T-helper 1 cell treated with Interleukin-12 subunit alpha and Interleukin-12 subunit beta and Interleukin-4 antibody, amounts not matched to agents 30 μg/mL and 1 μg/mL, for 36 hours (primary cell): ENCODE results near the gene GABRR2.

ENCODE experiments used
- H3K27ac Mint-ChIP-seq: one replicate; pipeline ENCODE4 v1.8.0; 2021; ENCODE audit warnings: mild to moderate bottlenecking, mixed read lengths
- H3K27me3 Mint-ChIP-seq: one replicate; pipeline ENCODE4 v1.8.0; 2021; ENCODE audit warnings: low read depth, mixed read lengths
- H3K36me3 Mint-ChIP-seq: one replicate; pipeline ENCODE4 v1.8.0; 2021; ENCODE audit warnings: low read depth, mixed read lengths
- H3K4me1 Mint-ChIP-seq: one replicate; pipeline ENCODE4 v1.8.0; 2021; ENCODE audit warnings: low read depth, mixed read lengths
- H3K4me3 Mint-ChIP-seq: one replicate; pipeline ENCODE4 v1.8.0; 2021; ENCODE audit warnings: mild to moderate bottlenecking, moderate library complexity, mixed read lengths
- H3K9me3 Mint-ChIP-seq: one replicate; pipeline ENCODE4 v1.8.0; 2021; ENCODE audit warnings: mixed read lengths

GABRR2 gene

GRCh38 chr6:89315249-89315885 lies at the start of gene GABRR2:
GABRR2 (minus strand) TSS chr6:89315299; CDS start chr6:89315165, 134 bp downstream.
- Mint-ChIP-seq H3K27ac (no peak within 1 kb of the TSS), H3K36me3 (peaks cover 19% of the 10 kb centered on the region), H3K4me3 (no peak within 1 kb of the TSS), H3K9me3 (no peaks in the 10 kb centered on the region), H3K27me3 (no peaks in the 10 kb centered on the region), H3K4me1 (peaks cover 5% of the 10 kb centered on the region)

DNA sequence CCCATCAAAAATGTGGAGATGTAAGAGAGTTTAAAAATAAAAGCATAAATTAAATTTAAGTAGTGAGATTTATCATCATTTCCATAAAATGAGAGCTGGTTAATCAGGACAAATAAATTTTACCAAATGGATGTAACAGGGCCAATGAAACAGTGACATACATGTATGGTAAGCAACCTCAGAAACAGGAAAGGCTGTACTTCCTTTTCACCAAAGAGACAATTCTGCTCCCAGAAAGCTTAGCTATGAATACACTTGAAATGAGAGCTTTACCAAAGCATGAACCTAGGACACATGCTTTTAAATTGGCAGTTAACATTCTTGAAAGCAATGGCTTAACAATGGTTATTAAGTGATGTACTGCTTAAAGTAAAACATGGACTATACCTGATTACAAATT lies 49.5 kb upstream of the GABRR2 start:
- no peak overlapping the region for H3K4me3 Mint-ChIP-seq
- H3K36me3 Mint-ChIP-seq = peaks cover 7% of the 10 kb centered on the region
- H3K27ac Mint-ChIP-seq = no peak overlapping the region
- peaks cover 31% of the 10 kb centered on the region for H3K4me1 Mint-ChIP-seq
- H3K27me3 Mint-ChIP-seq = no peaks in the 10 kb centered on the region
- no peaks in the 10 kb centered on the region for H3K9me3 Mint-ChIP-seq

DNA sequence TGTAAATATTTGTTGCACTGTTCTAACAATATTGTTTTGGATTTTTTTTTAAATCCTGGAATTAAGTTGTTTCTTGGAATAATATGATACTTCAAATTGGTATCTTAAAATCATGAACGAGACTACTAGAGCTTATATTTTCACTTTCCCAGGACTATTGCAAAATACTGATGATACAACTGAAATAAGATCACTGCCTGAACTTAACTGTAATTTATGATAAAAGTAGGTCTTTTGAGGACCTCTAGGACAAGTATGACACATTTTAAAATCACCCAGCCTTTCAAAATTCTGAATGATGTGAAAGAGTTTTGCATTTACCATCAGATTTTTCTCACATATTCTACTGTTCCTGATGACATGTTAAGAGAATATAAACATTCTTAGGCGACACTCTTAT lies 46.1 kb upstream of the GABRR2 start:
- Mint-ChIP-seq H3K4me1 (peaks cover 46% of the 10 kb centered on the region), H3K4me3 (no peak overlapping the region), H3K27me3 (no peaks in the 10 kb centered on the region), H3K36me3 (peaks cover 5% of the 10 kb centered on the region), H3K27ac (no peak overlapping the region), H3K9me3 (no peaks in the 10 kb centered on the region)

GRCh38 chr6:89360415-89360999 lies 45.4 kb upstream of the GABRR2 start:
- no peak overlapping the region for H3K4me3 Mint-ChIP-seq
- no peaks in the 10 kb centered on the region for H3K9me3 Mint-ChIP-seq
- H3K36me3 Mint-ChIP-seq = peaks cover 5% of the 10 kb centered on the region
- peaks cover 48% of the 10 kb centered on the region for H3K4me1 Mint-ChIP-seq
- H3K27ac Mint-ChIP-seq = no peak overlapping the region
- H3K27me3 Mint-ChIP-seq = no peaks in the 10 kb centered on the region

GRCh38 chr6:89359561-89359960 lies 44.5 kb upstream of the GABRR2 start:
- peak overlapping the region; percentile 19 for H3K27ac Mint-ChIP-seq
- H3K9me3 Mint-ChIP-seq = no peaks in the 10 kb centered on the region
- H3K27me3 Mint-ChIP-seq = no peaks in the 10 kb centered on the region
- H3K36me3 Mint-ChIP-seq = peaks cover 5% of the 10 kb centered on the region
- no peak overlapping the region for H3K4me3 Mint-ChIP-seq
- peaks cover 49% of the 10 kb centered on the region for H3K4me1 Mint-ChIP-seq

DNA sequence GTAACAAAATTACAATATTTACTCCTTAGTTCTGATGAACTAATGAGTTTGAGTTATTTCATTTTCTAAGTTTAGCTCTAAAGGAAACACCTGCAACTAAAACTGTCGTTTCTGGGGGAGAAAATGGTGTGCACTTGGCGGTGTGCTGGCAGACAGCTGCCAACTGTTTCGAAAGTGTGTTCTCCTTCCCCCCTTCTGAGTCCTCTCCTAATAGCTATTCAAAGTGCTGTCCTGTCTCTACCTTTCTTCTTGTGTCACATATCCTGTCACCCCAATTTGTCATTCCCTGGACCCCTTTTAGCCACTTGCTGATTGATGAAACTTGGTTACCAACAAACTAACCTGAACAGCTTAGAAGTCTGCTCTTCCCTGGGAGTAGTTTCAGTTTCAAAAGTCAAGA lies 42.3 kb upstream of the GABRR2 start:
- Mint-ChIP-seq H3K27me3 (no peaks in the 10 kb centered on the region), H3K9me3 (no peaks in the 10 kb centered on the region)

GRCh38 chr6:89356642-89357170 lies 41.6 kb upstream of the GABRR2 start:
- Mint-ChIP-seq H3K9me3 (no peaks in the 10 kb centered on the region), H3K4me1 (peaks cover 54% of the 10 kb centered on the region)

More for the DNA sequence above, 42.3 kb upstream of the GABRR2 start:
- Mint-ChIP-seq H3K4me3 (peak overlapping the region; percentile 86), H3K36me3 (peaks cover 1% of the 10 kb centered on the region), H3K27ac (peak overlapping the region; percentile 94), H3K4me1 (peaks cover 53% of the 10 kb centered on the region)

DNA sequence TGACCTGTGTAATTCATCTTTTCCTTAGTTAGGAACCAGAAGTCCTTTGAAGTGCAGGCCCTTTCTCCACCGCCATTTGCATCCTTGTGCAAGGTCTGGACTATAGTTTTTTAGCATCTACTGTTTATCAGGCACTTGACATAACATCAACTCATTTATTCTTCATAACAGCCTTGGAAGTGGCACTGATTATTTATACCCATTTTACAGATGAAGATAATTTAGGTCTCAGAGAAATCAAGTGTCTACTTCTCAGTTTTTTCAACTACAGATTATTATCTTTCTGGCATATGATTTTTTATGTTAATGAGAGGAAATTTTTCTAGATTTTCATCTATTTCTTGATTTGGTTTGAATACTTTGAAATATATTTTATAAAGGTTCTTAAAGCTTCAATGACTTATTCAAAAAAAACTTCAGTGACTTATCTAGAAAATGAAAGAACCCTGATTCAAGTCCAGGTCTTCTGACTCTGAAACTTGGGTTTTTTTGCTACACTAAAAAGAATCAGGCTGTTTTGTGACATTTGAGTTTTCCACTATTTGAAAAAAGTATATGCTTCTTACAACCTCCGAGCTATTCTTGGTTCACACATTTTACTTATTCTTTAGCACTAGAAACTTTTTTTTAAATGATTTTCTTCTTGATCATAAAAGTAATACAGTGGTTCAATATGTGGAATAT lies 40.6 kb upstream of the GABRR2 start:
- H3K9me3 Mint-ChIP-seq = no peaks in the 10 kb centered on the region
- H3K4me3 Mint-ChIP-seq = no peak overlapping the region
- no peak overlapping the region for H3K27ac Mint-ChIP-seq
- peaks cover 57% of the 10 kb centered on the region for H3K4me1 Mint-ChIP-seq
- H3K36me3 Mint-ChIP-seq = no peaks in the 10 kb centered on the region
- no peaks in the 10 kb centered on the region for H3K27me3 Mint-ChIP-seq

More at GRCh38 chr6:89356642-89357170, 41.6 kb upstream of the GABRR2 start:
- H3K27ac Mint-ChIP-seq = peak overlapping the region; percentile 94
- no peaks in the 10 kb centered on the region for H3K36me3 Mint-ChIP-seq
- H3K27me3 Mint-ChIP-seq = no peaks in the 10 kb centered on the region
- peak overlapping the region; percentile 86 for H3K4me3 Mint-ChIP-seq

DNA sequence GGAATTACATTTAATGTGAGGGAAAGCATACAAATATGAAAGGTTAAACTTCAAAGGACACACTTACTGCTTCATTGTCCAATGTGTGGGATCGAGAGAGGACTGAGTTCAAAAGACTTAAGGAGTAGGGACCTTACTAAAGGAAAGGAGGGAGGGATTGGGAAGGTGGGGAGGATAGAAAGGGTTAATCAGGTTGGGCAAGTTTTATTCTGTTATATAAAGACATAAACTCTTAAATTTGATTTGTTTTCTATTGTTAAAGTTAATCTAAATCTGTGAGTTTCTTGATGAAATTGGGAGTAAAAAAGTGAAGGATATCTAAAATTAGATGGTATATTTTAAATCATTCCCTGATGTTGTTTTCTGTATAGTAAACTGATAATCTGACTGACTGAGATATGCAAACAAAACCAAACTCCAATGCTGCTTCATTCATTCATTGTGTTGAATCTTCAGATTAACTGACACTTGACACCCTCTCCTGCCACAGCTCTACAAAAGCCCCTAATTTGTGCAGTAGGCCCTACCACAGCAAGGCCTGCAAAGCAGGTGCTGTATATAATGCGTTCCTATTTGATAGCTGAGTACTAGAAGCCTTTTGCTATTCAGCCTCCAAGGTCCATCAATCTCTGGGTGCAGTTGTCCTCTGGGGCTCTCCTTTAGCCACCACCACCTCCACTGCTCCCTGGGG lies 38.7 kb upstream of the GABRR2 start:
- Mint-ChIP-seq H3K4me3 (peak overlapping the region; percentile 67), H3K27me3 (no peaks in the 10 kb centered on the region), H3K27ac (peak overlapping the region; percentile 78), H3K4me1 (peaks cover 64% of the 10 kb centered on the region), H3K9me3 (no peaks in the 10 kb centered on the region), H3K36me3 (peaks cover 2% of the 10 kb centered on the region)

GRCh38 chr6:89353118-89353556 lies 38.0 kb upstream of the GABRR2 start:
- Mint-ChIP-seq H3K4me1 (peaks cover 67% of the 10 kb centered on the region), H3K27me3 (no peaks in the 10 kb centered on the region), H3K9me3 (no peaks in the 10 kb centered on the region), H3K27ac (peak overlapping the region; percentile 78), H3K36me3 (peaks cover 2% of the 10 kb centered on the region), H3K4me3 (peak overlapping the region; percentile 67)

GRCh38 chr6:89352278-89353117 lies 37.4 kb upstream of the GABRR2 start, which contains the start of gene UBE2J1:
UBE2J1 (minus strand) TSS chr6:89352722; CDS start chr6:89352569, 153 bp downstream.
- Mint-ChIP-seq H3K9me3 (no peaks in the 10 kb centered on the region), H3K36me3 (peaks cover 2% of the 10 kb centered on the region), H3K4me3 (peak within 1 kb of the TSS; percentile 98), H3K27me3 (no peaks in the 10 kb centered on the region), H3K4me1 (peaks cover 61% of the 10 kb centered on the region), H3K27ac (peak within 1 kb of the TSS; percentile 98)

GRCh38 chr6:89351671-89352277 lies 36.7 kb upstream of the GABRR2 start:
- Mint-ChIP-seq H3K27ac (peak overlapping the region; percentile 98), H3K9me3 (no peaks in the 10 kb centered on the region), H3K4me1 (peaks cover 59% of the 10 kb centered on the region), H3K27me3 (no peaks in the 10 kb centered on the region), H3K4me3 (peak overlapping the region; percentile 98), H3K36me3 (peaks cover 2% of the 10 kb centered on the region)

DNA sequence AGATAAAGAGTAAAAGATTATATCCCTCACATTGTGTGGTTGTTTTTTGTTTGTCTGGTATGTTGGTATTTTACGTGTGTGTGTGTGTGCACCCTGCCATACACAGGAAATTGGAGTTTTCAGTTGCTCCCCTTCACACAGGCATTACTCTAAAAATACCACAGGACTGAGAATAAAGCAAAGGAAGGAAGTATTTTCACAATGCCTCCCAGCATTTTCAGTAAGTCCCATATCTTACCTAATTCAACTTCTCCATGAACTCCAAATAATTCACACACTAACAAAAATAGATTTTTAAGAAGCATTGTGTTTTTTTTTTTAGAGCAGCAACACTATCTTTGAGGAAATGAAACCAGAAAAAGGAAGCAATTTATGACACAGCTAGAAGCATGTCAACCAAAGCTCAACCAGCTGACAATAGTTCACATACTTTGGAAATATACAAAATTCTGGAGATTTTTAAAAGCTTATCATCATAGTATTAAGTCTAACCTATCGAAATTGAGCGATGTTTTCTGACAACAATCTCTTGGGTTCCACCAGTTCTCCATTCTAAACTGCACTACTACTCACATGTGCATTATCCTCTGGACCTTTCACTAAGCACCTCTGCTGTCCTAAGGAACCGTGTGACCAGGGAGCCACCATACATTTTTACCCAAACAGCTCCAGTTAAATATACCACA lies 35.3 kb upstream of the GABRR2 start:
- Mint-ChIP-seq H3K27me3 (no peaks in the 10 kb centered on the region), H3K9me3 (no peaks in the 10 kb centered on the region), H3K27ac (peak overlapping the region; percentile 98), H3K4me1 (peaks cover 53% of the 10 kb centered on the region), H3K4me3 (peak overlapping the region; percentile 98), H3K36me3 (peaks cover 2% of the 10 kb centered on the region)
